ENCODE measurements around the gene CCNYL1.
A peak's percentile ranks its signal among the peaks of the same experiment; 100 is the strongest.
"Not testable (repeated sequence)": the region's sequence is repeated elsewhere in the genome, so short reads cannot be mapped to it uniquely, and the experiment has no call there.

CCNYL1 gene

DNA sequence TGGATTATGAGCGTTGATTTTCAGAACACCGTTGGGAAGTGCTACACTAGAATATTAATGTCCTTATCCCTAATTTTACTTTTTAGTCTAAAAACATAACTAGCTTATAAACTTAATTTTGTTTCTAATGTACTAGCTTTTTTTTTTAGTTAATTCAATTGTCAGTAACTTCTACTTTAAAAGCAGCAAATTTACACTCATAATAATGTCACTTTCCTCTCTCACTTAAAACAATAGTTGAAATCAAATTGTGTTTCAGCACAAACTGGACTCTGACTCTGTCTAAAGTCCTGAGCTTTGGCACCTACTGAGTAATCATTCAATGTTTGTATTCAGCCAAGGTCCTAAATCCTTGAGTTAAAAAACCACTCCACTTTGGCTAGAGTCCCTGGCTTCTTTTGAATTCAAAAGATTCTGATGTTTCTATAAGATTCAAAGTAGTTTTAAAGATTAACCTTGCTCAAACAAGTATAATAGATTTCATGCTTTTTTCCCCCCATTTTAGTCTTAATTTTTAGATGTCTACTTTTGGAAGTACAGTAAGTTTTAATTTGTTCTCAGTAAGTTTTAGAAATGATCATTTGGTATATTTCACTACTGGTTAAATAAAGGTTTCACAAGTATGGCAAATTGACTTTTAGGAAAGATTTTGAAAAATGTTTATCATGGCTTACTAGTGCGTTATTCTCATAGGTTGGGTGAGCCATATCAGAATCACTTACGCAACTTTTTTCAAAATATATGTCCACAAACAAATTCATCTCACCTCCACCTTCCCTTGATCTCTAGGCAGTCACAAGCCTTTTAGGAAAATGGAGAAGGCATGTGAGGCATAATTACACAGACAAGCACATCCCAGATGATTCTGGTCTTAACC, 23.4 kb downstream of the CCNYL1 start:
- no peak for DNase-seq

DNA sequence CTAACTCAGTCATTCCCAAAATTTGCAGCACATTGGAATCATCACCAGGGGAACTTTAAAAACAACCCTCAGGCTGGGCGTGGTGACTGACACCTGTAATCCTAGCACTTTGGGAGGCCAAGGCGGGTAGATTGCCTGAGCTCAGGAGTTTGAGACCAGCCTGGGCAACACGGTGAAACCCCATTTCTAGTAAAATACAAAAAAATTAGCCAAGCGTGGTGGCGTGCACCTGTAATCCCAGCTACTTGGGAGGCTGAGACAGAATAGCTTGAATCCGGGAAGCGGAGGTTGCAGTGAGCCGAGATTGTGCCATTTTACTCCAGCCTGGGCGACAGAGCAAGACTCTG, 24.0 kb downstream of the CCNYL1 start:
- DNase-seq: not testable (repeated sequence)

DNA sequence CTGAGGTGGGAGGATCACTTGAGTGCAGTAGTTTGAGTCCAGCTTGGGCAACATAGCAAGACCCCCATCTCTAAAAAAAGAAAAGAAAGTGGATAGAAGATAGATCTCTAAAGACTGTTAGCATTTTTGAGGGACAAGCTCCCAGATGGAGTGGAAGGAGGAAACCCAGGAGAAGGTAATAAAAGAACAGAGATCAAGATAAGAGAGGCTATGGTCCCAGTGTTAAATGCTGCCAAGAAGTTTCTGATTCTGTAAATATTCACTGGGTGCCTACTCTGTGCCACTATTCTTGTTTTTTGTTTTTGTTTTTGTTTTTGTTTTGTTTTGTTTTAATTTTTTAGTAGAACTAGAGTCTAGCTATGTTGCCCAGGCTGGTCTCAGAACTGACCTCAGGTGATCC, 32.1 kb downstream of the CCNYL1 start:
- DNase-seq: no peak

DNA sequence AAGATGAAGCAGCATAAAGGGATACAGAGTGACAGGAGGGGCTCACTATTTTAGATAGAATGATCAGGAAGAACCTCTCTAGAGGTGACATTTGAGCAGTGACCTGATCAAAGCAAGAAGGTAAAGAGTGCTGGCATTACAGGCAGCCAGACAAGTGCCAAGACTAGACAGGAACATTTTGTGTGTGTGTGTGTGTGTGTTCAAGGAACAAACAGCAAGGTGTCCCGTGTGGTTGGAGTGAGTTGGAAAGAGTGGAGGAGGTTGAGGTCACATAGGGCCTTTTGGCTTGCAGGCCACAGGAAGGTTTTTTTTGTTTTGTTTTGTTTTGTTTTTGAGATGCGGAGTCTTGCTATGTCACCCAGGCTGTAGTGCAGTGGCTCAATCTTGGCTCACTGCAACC, 32.6 kb downstream of the CCNYL1 start:
- no peak for DNase-seq

DNA sequence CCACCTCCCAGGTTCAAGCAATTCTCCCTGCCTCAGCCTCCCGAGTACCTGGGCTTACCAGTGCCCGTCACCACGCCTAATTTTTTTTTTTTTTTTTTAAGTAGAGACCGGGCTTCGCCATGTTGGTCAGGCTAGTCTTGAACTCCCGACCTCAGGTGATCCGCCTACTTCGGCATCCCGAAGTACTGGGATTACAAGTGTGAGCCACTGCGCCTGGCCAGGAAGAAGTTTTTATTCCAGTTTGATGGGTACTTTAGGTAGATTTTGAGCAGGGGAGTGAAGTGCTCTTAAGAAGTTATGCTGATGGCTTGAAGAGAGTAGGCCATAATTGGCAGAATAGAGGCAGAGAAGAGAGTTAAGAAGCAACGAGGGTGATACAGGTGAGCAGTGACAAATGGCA, 33.0 kb downstream of the CCNYL1 start:
- DNase-seq: no peak

DNA sequence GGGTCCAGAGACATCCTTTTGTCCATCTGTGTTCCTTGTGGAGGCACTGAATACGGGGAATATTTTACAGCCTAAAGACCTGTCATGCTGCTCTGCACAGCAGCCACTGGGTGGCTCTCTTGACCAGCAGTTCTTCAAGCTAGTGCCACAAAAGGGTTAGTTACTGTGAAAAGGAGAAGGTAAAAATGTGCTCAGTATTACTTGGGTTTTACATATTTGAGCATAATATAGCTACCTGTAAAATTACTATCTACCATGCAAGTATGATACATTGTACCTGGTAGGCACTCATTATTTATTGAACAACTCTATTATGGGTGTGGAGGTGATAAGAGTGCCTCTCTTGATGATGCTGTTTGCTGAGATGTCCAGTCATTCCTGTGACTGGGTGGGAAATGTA, 34.7 kb downstream of the CCNYL1 start:
- DNase-seq: peak; percentile 24

DNA sequence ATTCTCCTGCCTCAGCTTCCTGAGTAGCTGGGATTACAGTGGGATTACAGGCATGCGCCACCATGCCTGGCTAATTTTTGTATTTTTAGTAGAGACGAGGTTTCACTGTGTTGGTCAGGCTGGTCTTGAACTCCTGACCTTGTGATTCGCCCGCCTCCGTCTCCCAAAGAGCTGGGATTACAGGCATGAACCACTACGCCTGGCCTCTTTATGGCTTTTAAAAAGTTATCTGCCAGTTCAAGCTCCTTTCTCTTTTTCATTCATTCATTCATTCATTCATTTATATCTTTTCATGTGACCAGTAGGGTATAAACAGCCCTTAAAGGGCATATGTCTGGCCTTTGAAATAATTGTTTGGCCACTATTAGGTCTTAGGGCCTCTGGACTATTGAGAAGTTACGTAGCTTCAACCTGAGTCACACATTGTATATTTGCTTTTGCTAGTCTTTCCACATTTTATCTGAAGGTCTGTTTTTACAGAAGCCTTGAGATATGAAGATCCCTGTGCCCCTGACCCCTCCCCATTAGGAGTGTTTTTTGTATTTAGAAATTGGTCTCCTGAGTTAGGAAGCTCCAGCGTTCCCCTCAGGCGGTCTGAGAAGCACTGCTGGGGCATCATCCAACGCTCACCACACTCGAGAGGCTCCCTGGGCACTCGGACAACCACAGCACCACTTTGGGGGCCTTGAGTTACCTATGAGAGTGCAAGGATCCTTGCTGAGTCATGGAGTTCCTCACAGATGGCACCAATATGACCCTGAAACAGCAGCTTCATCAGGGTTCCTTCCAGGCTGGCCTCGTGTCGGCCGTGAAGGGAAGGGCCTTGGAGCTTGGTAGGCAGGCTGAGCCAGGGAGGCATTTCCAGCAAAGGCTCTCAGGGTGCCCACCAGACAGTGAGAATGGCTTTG, 36.5 kb downstream of the CCNYL1 start:
- DNase-seq: no peak

DNA sequence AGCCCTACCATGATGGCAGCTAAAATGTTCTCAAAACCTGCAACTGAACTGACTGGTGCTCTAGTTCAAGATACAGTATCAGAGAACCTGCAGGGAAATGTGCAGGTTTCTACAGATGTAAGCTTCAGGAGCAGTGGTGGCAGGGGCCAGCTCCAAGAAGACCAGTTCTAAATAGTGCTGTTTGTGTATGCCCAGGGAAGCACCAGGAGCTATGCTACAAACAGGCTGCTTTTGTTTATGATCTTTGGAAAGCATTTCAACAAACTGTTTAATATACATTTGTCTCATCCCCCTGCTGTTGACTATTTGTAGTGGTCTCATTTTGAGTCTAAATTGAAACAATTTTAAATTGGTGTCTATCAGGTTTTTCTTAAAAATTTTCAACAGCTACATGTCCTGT, 37.6 kb downstream of the CCNYL1 start:
- DNase-seq: no peak

DNA sequence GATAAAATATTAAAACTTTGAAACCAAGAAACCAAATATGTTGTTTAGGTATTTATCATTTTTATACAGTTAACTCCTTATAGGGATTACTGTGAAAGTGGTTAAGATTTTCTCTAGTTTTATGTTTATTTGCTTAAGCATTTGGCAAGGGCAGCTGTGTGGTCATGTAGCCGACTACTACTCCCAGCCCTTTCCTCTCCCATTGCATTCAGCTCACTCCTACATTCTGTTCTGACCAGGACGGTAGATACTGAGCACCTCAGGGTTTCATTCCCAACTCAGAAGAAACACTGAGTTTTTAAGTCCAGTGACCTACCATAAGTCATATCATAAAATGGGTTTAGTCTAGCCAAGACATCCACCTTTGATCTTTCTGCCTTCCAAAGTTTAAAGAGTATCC, 38.4 kb downstream of the CCNYL1 start:
- no peak for DNase-seq

DNA sequence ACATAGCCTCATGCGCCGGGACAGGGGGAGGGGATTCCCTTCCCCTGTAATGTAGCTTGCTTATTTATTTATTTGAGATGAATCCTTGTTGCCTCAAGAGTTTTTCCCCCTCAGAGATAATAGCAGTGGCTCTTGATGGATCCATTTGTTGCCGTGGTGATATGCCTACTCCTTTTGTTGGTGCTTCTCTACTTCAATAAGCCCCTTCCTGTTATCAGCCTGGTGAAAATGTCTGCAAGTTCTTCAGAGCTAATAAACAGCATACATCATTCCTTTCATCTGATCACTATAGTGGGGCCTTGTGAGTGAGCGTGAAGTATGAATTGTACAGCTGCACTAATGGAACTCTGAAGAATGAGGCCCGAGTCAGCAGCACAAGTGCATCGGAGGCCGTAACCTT, 38.9 kb downstream of the CCNYL1 start:
- DNase-seq: no peak

DNA sequence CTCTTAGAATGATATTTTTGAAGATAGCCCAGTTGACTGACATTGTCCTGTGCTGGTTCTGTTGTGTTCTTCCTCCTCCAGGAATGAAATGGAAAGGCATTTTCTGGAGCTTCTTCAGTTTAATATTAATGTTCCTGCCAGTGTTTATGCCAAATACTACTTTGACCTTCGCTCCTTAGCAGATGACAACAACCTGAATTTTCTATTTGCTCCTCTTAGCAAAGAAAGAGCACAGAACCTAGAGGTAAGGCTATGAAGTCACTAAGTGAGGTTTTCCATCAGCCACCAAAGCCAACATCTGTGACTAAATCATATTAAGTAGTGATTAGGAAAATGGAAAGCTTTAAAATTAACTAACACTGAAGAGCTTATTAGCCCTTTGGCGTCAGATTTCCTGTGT, 39.4 kb downstream of the CCNYL1 start:
- DNase-seq: no peak

DNA sequence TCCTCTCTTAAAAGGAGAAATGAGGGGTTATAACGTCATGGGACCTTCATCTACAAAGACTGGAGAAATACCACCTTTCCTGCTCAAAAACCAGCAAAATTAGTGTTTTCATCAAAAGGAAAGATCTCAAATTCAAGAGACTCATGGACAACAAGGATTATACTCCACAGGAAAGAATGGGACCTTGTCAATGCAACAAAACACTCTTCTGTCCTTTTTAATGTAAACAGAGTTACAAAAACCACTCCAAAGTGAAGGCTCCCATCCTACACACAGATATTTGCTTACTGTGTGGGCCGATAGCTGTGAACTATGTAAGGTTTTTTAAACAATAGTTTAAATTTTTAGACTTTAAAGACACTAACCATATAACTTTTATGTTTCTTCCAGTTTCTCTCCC, 42.2 kb downstream of the CCNYL1 start:
- DNase-seq: not testable (repeated sequence)

DNA sequence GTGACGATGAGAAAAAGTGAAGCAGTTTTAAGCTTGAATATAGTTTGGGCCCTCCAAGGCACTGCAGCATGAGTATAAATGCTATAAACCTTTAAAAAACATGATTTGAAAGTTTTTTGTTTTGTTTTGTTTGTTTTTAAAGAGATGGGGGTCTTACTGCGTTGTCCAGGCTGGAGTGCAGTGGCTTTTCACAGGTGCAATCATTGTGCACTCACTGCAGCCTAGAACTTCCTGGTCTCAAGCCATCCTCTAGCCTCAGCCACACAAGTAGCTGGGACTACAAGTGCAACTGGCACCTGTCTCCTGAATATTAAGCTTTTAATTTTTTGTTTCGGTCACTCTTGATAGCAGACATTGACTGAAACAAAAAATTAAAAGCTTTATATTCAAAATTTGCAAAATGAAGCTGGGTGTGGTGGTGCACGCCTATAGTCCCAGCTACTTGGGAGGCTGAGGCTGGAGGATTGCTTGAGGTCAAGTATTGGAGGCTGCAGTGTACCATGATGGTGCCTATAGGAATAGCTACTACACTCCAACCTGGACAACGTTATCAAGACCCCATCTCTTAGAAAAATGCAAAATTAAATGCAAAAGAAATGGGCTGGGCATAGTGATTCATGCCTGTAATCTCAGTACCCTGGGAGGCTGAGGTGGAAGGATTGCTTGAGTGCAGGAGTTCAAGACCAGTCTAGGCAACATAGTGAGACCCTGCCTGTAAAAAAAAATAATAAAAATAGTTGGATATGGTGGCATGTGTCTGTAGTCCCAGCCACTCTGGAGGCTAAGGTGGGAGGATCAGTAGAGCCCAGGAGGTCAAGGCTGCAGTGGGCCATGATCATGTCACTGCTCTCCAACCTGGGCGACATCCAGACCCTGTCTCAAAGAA, 43.3 kb downstream of the CCNYL1 start:
- DNase-seq: no peak

DNA sequence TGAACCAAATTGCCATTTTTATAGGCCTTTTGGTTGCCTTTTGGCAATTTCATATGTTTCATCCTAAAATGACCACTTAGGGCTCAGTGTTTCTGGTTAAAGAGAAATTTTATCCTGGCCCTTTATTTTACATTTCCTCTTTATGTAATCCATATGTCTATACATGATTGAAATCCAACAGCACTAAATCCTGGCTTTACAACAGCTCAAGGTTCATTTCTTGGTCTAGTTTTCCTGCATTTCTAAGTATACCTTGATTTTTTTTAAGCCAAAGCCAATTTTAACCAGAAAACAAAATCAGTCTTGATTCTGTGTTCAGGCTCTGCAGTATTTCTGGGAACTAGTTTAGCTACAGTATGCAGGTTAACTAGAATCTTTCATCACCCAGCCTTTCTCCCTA, 46.6 kb downstream of the CCNYL1 start:
- no peak for DNase-seq

DNA sequence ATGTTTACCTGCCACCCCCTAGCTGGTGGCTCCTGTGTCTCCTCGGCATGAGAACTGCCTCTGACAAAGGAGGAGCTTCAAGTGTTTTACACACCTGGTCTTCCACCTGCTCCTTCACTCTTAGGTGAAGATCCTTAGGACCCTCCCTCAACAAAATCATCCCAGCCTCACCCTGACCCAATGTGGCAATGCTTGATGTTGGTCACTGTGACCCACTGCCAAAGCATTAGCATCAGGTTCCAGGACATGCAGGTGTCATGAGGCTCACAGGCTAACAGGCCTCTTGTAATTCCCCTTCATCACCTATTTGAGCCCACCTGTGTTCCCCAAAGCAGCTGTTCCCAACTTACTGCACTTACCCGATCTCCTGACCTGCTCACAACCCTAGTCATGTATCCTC, 48.5 kb downstream of the CCNYL1 start:
- DNase-seq: no peak

DNA sequence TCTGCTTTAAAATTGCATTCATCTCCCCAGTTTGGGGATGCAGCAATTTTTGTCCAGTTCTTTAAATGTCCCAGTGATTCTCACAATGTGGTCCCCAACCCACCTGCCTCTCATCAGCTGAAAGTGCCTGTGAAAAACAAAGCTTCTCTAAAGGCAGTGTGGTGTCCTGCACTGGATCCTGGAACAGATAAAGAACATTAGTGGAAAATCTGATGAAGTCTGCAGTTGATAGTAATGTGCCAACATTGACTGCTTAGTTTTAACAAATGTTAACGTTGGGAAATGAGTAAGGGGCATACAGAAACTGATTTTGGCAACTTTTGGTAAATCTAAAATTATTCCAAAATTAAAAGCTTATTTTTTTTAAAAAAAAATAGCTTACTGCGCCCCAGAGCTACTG, 49.0 kb downstream of the CCNYL1 start:
- no peak for DNase-seq

DNA sequence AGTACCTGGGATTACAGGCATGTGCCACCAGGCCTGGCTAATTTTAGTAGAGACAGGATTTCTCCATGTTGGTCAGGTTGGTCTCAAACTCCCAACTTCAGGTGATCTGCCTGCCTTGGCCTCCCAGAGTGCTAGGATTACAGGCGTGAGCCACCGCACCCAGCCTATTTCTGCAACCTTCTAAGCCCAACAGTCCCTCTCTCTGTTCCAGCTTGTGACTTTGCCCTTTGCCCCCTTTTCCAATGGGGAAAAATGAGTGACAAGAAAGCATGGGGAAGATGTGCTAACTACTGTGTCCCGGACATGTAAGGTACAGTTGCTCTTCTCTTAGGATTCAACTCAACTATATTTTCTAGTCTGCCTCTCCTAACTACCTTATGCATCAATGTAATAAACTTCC, 50.0 kb downstream of the CCNYL1 start:
- not testable (repeated sequence) for DNase-seq

DNA sequence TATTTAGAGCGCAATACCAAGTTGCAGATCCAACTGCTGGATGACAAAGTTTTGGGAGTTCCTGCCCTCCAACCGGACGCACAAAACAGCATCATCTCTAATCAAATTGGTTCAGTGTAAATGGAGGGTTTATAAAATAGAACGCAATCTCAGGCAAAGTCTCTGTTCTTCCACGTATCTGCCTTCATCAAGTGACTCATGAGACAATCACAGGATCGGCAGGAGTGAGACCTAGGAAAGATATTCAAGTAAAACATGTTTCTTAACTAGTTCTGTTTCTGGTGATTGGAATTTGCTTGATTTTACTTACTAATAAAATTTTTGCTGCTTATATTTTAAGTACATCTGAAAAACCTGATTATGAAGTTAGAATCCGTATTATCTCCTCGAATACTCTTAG, 50.7 kb downstream of the CCNYL1 start:
- DNase-seq: no peak

DNA sequence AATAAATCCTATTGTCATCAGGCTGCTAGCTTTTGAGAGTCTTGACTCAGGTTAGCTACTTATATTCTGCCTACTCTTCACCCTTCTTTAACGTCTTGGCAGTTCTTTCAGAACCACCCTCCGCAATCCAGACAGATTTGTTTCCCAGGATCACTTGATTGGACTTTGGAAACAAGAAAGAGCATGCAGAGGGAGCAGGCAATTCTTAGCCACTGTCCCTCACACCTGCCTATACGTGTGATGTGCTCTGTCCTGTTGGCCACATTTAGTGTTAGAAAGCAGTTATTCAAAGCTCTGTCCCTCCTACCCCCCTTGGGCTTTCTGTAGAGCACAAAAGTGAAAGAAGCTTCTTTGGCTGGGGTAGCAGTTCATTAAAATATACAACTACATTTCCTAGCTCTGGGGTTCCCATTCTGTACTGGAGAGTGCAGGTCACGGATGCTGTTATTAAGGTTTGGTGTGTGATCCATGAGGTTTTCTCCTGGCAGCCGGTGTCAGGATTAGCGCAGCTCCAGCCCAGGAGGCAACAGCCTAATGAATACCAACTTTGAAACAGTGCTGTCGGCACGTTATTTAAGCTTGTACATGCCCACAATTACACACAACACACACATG, 52.0 kb downstream of the CCNYL1 start:
- DNase-seq: no peak

DNA sequence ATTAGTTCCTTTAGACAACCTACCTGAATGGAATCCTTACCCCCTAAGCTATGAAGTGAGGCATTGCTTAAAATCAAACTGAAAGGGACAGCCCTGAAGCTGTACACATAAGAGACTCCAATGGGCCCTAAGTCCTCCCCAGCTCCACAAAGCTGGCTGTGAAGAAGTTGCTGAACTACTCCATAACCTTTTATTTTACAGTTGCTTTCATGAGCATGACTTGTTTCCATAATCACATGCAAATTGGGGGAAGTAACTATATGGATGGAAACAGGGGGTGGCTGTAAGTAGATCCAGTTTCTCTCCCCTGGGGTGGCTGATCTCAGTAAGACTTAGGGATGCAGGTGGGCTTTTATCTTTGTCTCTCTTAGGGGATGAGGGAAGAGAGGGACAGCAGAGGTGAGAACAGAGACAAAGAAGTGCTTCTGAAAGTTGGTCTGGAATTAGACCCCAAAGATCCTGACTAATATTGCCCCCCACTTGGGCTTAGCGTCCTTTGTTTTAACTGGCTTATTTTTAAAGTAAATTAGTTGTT, 52.7 kb downstream of the CCNYL1 start:
- no peak for DNase-seq

DNA sequence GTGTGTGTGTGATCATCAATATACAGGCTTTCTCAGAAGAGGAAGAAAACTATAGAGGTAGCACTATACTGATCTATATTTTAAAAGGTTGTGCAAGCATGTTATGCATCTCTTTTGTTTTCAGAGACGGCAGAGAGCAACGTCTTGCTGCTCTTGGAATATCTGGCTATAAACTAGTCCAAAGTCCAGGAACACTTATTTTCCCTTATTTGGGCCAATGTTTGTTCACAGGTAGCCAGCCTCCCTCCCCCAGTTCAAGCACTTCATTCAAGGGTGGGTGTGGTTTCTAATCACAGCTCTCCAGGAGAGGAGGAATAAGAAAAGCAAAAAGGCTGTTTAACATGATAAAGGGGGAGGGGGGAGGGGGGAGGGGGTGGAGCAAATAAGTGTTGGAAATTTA, 54.1 kb downstream of the CCNYL1 start:
- DNase-seq: no peak

DNA sequence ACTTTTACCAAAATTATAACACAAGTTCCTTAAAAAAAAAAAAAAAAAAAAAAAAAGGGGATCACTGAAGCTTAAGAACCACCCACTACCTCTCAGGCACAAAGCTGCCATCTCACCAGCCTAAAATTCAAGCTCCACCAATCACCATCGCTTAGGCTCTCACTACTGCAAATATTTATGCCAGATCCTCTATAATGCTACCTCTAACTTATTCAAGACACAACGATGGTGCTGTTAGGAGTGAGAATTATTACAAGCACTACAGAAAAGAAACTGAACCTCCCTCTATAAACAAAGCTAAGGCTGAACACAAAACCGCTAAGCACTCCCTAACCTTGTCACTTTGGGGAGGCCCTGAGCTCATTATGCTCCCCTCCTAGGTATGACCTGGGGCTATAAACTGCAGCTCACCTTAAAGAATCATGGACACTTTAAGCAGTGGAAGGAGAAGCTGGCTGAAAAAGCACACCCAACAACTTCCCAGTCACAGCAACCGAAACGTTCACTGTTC, 54.7 kb downstream of the CCNYL1 start:
- peak; percentile 15 for DNase-seq

Data from right kidney (tissue), 1 donor.